ENCODE results near the gene PRKAR2A. TPM values are rescaled to one million over a fixed set of nuclear protein-coding genes. Genes with fewer than 3 reads are reported as not detected.

Gene PRKAR2A
- total and polyA plus RNA-seq, 10 of the 15 experiments (the other 5 are each of a cell fraction or from before 2014, with no cell fraction given): 9.8 to 46.2 (median 13.2) TPM

- H3K9ac ChIP-seq (ENCODE audit: control insufficient read depth, insufficient read depth, low read length): no peak overlapping the region
- ATAC-seq: no peak
- no peak overlapping the region for H3K4me2 ChIP-seq (ENCODE audit: control insufficient read depth, insufficient read depth)
- peaks cover 35% of the 10 kb centered on the region for H3K79me2 ChIP-seq (ENCODE audit: control insufficient read depth, insufficient read depth, low read length)
- no peaks in the 10 kb centered on the region for H3K9me3 ChIP-seq (replicated peaks; ENCODE audit: control insufficient read depth, insufficient read depth, low read length)
- no peak overlapping the region for H2AFZ ChIP-seq (ENCODE audit: control insufficient read depth, low read depth, low read length)
- ChIA-PET POLR2A (interaction anchor here (0.5 to 0.7 kb wide), 3 partner anchors 220 to 793 kb away, joined by 3 to 4 read pairs (median 3); no protein-coding TSS in a partner anchor), SMC1A (ENCODE audit: uncharacterized antibody, unreplicated experiment) (no interaction called here), CTCF (interaction anchor here (0.9 to 1.7 kb wide), 2 partner anchors 10 to 43 kb away, joined by 4 to 7 read pairs; partner anchors contain the start of gene NCKIPSD), RAD21 (ENCODE audit: unreplicated experiment) (no interaction called here)
- H3K27me3 ChIP-seq (replicated peaks in 1 of 2; ENCODE audit: control insufficient read depth in 2 of 2, insufficient read depth in 2 of 2, low read length in 1 of 2): no peaks in the 10 kb centered on the region
- no peak for FAIRE-seq
- H3K36me3 ChIP-seq (ENCODE audit: control insufficient read depth in 2 of 2, insufficient read depth in 2 of 2, low read length in 1 of 2): peaks cover 20 to 35% of the 10 kb centered on the region in 2 experiments
- in situ Hi-C loops (cut with MboI): no loop called here
- DNase-seq (ENCODE audit: low read depth, low spot score): no peak
- intact Hi-C loops (cut with micrococcal nuclease; ENCODE audit: unreplicated experiment): no loop called here
- no peak overlapping the region for H3K27ac ChIP-seq (ENCODE audit: control insufficient read depth, insufficient read depth)
- BruUV-seq (replicated peaks): no TSS peak
- no peak overlapping the region for H3K4me3 ChIP-seq
- no peaks in the 10 kb centered on the region for H3K4me1 ChIP-seq (ENCODE audit: control insufficient read depth, insufficient read depth, low read length)
- H4K20me1 ChIP-seq (ENCODE audit: control insufficient read depth, insufficient read depth): peaks cover 6% of the 10 kb centered on the region
- no peak for TF ChIP-seq POLR2AphosphoS2 (IDR thresholded peaks at IDR 0.05; ENCODE audit: low read depth, low read length)
- TF ChIP-seq ZNF687 (IDR thresholded peaks at IDR 0.05): no peak
- no peak for TF ChIP-seq CTCF (IDR thresholded peaks at IDR 0.05 in 2 of 3, conservative IDR thresholded peaks at IDR 0.05 in 1 of 3; ENCODE audit: control insufficient read depth in 2 of 3, extremely low read depth in 1 of 3, insufficient read depth in 1 of 3, low read depth in 3 of 3, low read length in 3 of 3)
- no peak for TF ChIP-seq SKIL (IDR thresholded peaks at IDR 0.05; ENCODE audit: low read depth, poor library complexity, severe bottlenecking)
- TF ChIP-seq ZNF384 (IDR thresholded peaks at IDR 0.05; ENCODE audit: borderline replicate concordance, low read depth, low read length): no peak
- no peak for TF ChIP-seq SMC3 (IDR thresholded peaks at IDR 0.05; ENCODE audit: borderline replicate concordance, low read length)
- no peak for TF ChIP-seq CBFB (IDR thresholded peaks at IDR 0.05; ENCODE audit: low read depth)
- no peak for TF ChIP-seq CBX5 (IDR thresholded peaks at IDR 0.05; ENCODE audit: low read depth)
- TF ChIP-seq SUZ12 (IDR thresholded peaks at IDR 0.05; ENCODE audit: unreplicated experiment): no peak
- TF ChIP-seq IKZF2 (IDR thresholded peaks at IDR 0.05): no peak
- TF ChIP-seq TCF3 (IDR thresholded peaks at IDR 0.05; ENCODE audit: borderline replicate concordance, insufficient read depth, low read depth, low read length): no peak
- no peak for TF ChIP-seq ZBTB4 (CRISPR knock-in tag; IDR thresholded peaks at IDR 0.05)
Observed at GRCh38 chr3:48696601-48697000, 151.1 kb downstream of the PRKAR2A start.
